Mesenchymal stem cell (in vitro differentiated cells and primary cell): ENCODE results near the gene NUDT16L1.
A peak's percentile ranks its signal among the peaks of the same experiment; 100 is the strongest.

Source experiments
- DNase-seq: peaks from one replicate; pipeline ENCODE4 v3.0.0-alpha.2; 2013
- H2AFZ ChIP-seq: one replicate; pipeline ENCODE4 v1.6.1; 2013; ENCODE audit warnings: low read depth, mild to moderate bottlenecking, control low read depth, inconsistent platforms, low read length, moderate library complexity
- H2AK5ac ChIP-seq: 2 replicates; pipeline ENCODE4 v1.6.1; 2013; ENCODE audit warnings: low read length, moderate library complexity, mild to moderate bottlenecking, inconsistent platforms; ENCODE audit not compliant: severe bottlenecking
- H2BK120ac ChIP-seq: one replicate; pipeline ENCODE4 v1.6.1; 2013; ENCODE audit warnings: low read depth, mild to moderate bottlenecking, inconsistent platforms, low read length, moderate library complexity
- H2BK12ac ChIP-seq, 2 experiments: one replicate each; pipeline ENCODE4 v1.6.1; 2013; ENCODE audit warnings: inconsistent platforms in 2 of 2, low read length in 2 of 2, mild to moderate bottlenecking in 2 of 2, moderate library complexity in 2 of 2, control low read depth in 1 of 2
- H2BK15ac ChIP-seq: one replicate; pipeline ENCODE4 v1.6.1; 2013; ENCODE audit warnings: mild to moderate bottlenecking, low read depth, inconsistent platforms; ENCODE audit not compliant: poor library complexity, severe bottlenecking
- H2BK5ac ChIP-seq: 2 replicates; pipeline ENCODE4 v1.6.1; 2013; ENCODE audit warnings: low read depth, mild to moderate bottlenecking, low read length, control low read depth, inconsistent platforms; ENCODE audit not compliant: poor library complexity, severe bottlenecking
- H3K14ac ChIP-seq, 2 experiments: one replicate each; pipeline ENCODE4 v1.6.1; 2013; ENCODE audit warnings: inconsistent platforms in 2 of 2, low read length in 2 of 2, control low read depth in 1 of 2, mild to moderate bottlenecking in 1 of 2, moderate library complexity in 1 of 2
- H3K18ac ChIP-seq, 2 experiments: one replicate each; pipeline ENCODE4 v1.6.1; 2013; ENCODE audit warnings: inconsistent platforms in 2 of 2, low read length in 2 of 2, control low read depth in 1 of 2, low read depth in 1 of 2, mild to moderate bottlenecking in 1 of 2
- H3K23ac ChIP-seq, 2 experiments: one replicate each; pipeline ENCODE4 v1.6.1; 2013; ENCODE audit warnings: inconsistent platforms in 2 of 2, low read length in 2 of 2, mild to moderate bottlenecking in 2 of 2, moderate library complexity in 2 of 2, control low read depth in 1 of 2
- H3K27ac ChIP-seq: 2 replicates; pipeline ENCODE4 v1.5.1; 2013; ENCODE audit warnings: mild to moderate bottlenecking, moderate library complexity, low read length, control low read depth, inconsistent platforms; ENCODE audit not compliant: poor library complexity, severe bottlenecking
- H3K27me3 ChIP-seq, 2 experiments: 2 replicates each; pipeline versions ENCODE4 v1.6.1 to v1.7.0; 2013; ENCODE audit warnings: low read length in 2 of 2, mild to moderate bottlenecking in 2 of 2, moderate library complexity in 2 of 2, control low read depth in 1 of 2, inconsistent platforms in 1 of 2; ENCODE audit not compliant: control insufficient read depth in 1 of 2, insufficient read depth in 1 of 2
- H3K36me3 ChIP-seq, 2 experiments: 2 replicates each; pipeline versions ENCODE4 v1.6.1 to v1.7.0; 2013; ENCODE audit warnings: low read length in 2 of 2, control low read depth in 1 of 2, inconsistent platforms in 1 of 2, low read depth in 1 of 2, mild to moderate bottlenecking in 1 of 2; ENCODE audit not compliant: insufficient read depth in 2 of 2, control insufficient read depth in 1 of 2
- H3K4ac ChIP-seq, 2 experiments: one replicate each; pipeline ENCODE4 v1.6.1; 2013; ENCODE audit warnings: inconsistent platforms in 2 of 2, low read length in 2 of 2, mild to moderate bottlenecking in 2 of 2, moderate library complexity in 2 of 2, control low read depth in 1 of 2, low read depth in 1 of 2
- H3K4me1 ChIP-seq: 2 replicates; pipeline ENCODE4 v1.6.1; 2013; ENCODE audit warnings: low read depth, low read length, control low read depth; ENCODE audit not compliant: control insufficient read depth, insufficient read depth
- H3K4me2 ChIP-seq: 2 replicates; pipeline ENCODE4 v1.6.1; 2013; ENCODE audit warnings: low read length, mild to moderate bottlenecking, inconsistent platforms; ENCODE audit not compliant: poor library complexity, severe bottlenecking
- H3K4me3 ChIP-seq, 2 experiments: 2 replicates each; pipeline versions ENCODE4 v1.5.1 to v1.7.0; 2013; ENCODE audit warnings: low read length in 2 of 2, mild to moderate bottlenecking in 2 of 2, control low read depth in 1 of 2, low read depth in 1 of 2; ENCODE audit not compliant: insufficient read depth in 1 of 2
- H3K79me1 ChIP-seq: replicated peaks from 2 replicates; pipeline ENCODE4 v1.6.1; 2013; ENCODE audit warnings: mild to moderate bottlenecking, control low read depth, low read length, inconsistent platforms; ENCODE audit not compliant: poor library complexity, severe bottlenecking
- H3K9ac ChIP-seq: 2 replicates; pipeline ENCODE4 v1.7.0; 2013; ENCODE audit warnings: mild to moderate bottlenecking, low read length, moderate library complexity
- H3K9me3 ChIP-seq: 2 replicates; pipeline ENCODE4 v1.7.0; 2013; ENCODE audit warnings: mild to moderate bottlenecking, low read length; ENCODE audit not compliant: control insufficient read depth
- H4K8ac ChIP-seq: one replicate; pipeline ENCODE4 v1.6.1; 2013; ENCODE audit warnings: inconsistent platforms, mild to moderate bottlenecking, low read length, moderate library complexity
- H4K91ac ChIP-seq: one replicate; pipeline ENCODE4 v1.6.1; 2013; ENCODE audit warnings: mild to moderate bottlenecking, low read length, inconsistent platforms
- WGBS: methylation state at CpG from one replicate; pipeline ENCODE4 v1.1.7; 2013; ENCODE audit warnings: mixed read lengths; 5-methylcytosine and 5-hydroxymethylcytosine counted together

NUDT16L1 gene

DNA sequence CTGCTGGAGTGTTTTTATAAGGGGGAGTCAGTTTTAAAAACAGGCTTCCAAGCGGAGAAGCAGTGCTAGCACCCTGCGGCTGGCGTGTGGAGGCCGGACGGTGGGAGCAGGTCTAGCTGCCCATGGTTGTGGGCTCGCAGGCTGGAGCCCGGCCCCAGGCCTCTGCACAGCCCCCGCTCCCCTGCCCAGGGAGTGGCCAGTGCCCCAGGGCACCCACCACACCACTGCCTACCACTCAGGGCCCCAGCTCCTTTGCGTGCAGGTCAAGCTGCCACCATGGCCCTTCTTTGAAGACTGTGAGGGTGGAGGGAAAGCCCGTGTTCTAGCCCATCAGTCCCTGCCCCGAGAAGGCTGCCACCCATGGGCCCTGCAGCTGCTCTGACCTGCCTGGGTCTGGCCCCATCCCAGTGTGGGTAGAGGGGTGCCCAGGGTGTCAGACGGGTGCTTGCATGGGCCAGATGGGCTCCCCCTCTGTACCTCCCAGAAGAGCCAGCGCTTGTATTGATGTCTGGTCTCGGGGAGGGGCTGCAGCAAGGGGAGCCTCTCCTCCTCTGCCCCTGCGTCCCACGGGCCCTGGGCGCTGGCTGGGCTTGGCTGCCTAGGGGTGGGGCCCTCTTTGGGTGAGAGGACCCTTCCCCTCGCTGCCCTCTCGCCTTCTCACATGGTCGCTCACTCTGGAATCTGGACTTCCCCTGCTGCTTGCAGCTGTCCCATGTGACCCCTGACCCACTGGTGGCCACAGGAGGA, 1.5 kb upstream of the NUDT16L1 start:
- no peak overlapping the region for H3K4ac ChIP-seq
- H3K14ac ChIP-seq, result no peak overlapping the region
- no peak overlapping the region for H3K4me3 ChIP-seq
- no peak overlapping the region for H2AK5ac ChIP-seq
- no peak overlapping the region for H2BK15ac ChIP-seq
- H3K27ac ChIP-seq, result no peak overlapping the region
- no peaks in the 10 kb centered on the region for H3K9me3 ChIP-seq
- DNase-seq, result no peak
- H3K79me1 ChIP-seq, result peaks cover 10% of the 10 kb centered on the region
- H3K4me2 ChIP-seq, result no peak overlapping the region
- no peak overlapping the region for H2AFZ ChIP-seq
- H3K18ac ChIP-seq, result no peak overlapping the region
- no peak overlapping the region for H2BK12ac ChIP-seq
- H3K23ac ChIP-seq, result no peak overlapping the region
- no peak overlapping the region for H2BK5ac ChIP-seq
- no peak overlapping the region for H2BK120ac ChIP-seq
- peaks cover 32% of the 10 kb centered on the region for H3K4me1 ChIP-seq
- 85% methylated on average over 19 of the region's 20 CpGs for WGBS
- peaks cover 31 to 69% of the 10 kb centered on the region in 2 experiments for H3K36me3 ChIP-seq
- H3K27me3 ChIP-seq, result no peaks in the 10 kb centered on the region
- no peak overlapping the region for H4K91ac ChIP-seq
- H4K8ac ChIP-seq, result no peak overlapping the region
- H3K9ac ChIP-seq, result peak overlapping the region; percentile 81

DNA sequence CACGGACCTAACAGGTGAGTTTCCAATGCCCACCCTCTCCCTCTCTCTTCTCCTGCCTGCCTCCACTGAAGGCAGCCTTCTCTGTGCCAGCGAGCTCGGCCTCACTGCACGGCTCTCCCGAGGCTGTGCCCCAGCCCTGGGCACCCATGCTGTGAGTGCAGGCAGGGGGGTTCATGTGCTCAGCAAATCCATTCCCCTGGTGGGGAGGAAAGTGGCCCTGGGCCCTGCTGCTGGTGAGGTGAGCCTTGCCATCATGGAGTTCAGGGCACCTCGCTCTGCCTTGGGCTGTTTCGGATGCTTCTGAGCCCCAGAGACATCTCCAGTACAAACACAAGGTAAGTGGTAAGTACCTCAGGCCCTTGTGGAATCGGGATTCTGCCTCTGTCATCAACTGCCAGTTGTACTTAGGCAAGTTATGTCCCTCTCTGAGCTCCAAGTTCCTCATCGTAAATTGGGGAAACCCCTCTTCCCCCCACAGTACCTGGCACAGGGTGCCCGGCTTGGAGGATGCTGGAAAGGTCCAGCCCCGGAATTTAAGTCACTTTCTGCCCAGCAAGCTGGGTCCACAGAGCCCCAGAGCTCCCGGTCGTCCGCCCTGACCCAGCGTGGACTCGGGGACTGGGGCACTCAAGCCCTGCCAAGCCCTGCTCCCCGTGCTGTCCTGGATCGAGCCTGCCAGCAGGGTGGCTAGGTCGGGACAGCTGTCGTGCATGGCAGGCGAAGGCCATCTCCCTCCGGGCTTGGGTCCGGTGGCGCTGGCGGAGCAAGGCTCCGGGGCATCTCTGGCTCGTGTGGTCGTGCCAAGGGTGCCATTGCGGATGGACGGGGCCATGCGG, 684 bp upstream of the NUDT16L1 start:
- Histone ChIP-seq H3K79me1 (peaks cover 11% of the 10 kb centered on the region), H3K23ac (no peak overlapping the region), H2BK12ac (peak overlapping the region in 1 of 2 experiments; percentile 4), H3K9ac (peak overlapping the region; percentile 81), H2BK120ac (no peak overlapping the region), H3K4ac (peak overlapping the region in 1 of 2 experiments; percentile 60), H3K4me1 (peaks cover 32% of the 10 kb centered on the region), H2BK15ac (no peak overlapping the region), H3K9me3 (no peaks in the 10 kb centered on the region), H3K27me3 (no peaks in the 10 kb centered on the region), H3K36me3 (peaks cover 34 to 69% of the 10 kb centered on the region in 2 experiments), H4K8ac (no peak overlapping the region), H2AK5ac (no peak overlapping the region), H3K18ac (peak overlapping the region; percentile 8 to 64), H2AFZ (peak overlapping the region; percentile 33), H3K27ac (no peak overlapping the region), H3K4me3 (peak overlapping the region; percentile 61 to 87), H4K91ac (peak overlapping the region; percentile 72), H2BK5ac (peak overlapping the region; percentile 8), H3K14ac (peak overlapping the region in 1 of 2 experiments; percentile 86), H3K4me2 (peak overlapping the region; percentile 67)
- WGBS, result 37% methylated on average over 31 of the region's 31 CpGs
- peak; percentile 8 for DNase-seq

DNA sequence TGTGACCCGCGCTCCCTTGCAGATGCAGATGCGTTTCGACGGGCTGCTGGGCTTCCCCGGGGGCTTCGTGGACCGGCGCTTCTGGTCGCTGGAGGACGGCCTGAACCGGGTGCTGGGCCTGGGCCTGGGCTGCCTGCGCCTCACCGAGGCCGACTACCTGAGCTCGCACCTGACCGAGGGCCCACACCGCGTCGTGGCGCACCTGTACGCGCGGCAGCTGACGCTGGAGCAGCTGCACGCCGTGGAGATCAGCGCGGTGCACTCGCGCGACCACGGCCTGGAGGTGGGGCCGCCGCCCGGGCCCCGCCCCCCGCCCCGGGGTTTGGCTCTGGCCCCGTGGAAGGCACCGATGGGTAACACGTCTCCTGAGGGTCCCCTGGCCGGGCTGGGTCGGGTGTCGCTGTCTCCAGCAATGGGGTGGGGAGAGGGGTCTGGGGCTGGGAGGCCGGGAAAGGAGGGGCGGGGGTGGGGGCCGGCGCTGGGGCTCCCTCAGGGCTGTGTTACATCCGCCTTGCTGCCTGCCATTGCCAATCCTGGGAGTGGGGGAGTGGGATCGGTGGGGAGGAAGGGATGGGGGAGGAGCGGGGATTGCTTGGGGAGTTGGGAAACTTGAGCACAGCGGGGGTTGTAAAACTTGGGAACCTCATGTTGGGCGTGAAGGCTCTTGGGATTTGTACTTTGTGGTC, 737 bp downstream of the NUDT16L1 start:
- H3K9me3 ChIP-seq, result no peaks in the 10 kb centered on the region
- peak; percentile 62 for DNase-seq
- peak overlapping the region in 1 of 2 experiments; percentile 97 for H3K14ac ChIP-seq
- peak overlapping the region; percentile 68 for H2AFZ ChIP-seq
- H3K27ac ChIP-seq, result no peak overlapping the region
- peaks cover 32% of the 10 kb centered on the region for H3K4me1 ChIP-seq
- 1% methylated on average over 49 of the region's 54 CpGs for WGBS
- H3K4ac ChIP-seq, result peak overlapping the region; percentile 54 to 92
- peaks cover 42 to 69% of the 10 kb centered on the region in 2 experiments for H3K36me3 ChIP-seq
- peak overlapping the region; percentile 82 for H3K4me2 ChIP-seq
- peak overlapping the region in 1 of 2 experiments; percentile 76 for H2BK12ac ChIP-seq
- H3K23ac ChIP-seq, result peak overlapping the region; percentile 70 to 99
- peak overlapping the region; percentile 73 for H4K8ac ChIP-seq
- peak overlapping the region; percentile 89 to 95 for H3K4me3 ChIP-seq
- H2AK5ac ChIP-seq, result no peak overlapping the region
- H3K27me3 ChIP-seq, result no peaks in the 10 kb centered on the region
- peak overlapping the region; percentile 85 for H3K9ac ChIP-seq
- peak overlapping the region; percentile 64 for H2BK15ac ChIP-seq
- H3K79me1 ChIP-seq, result peaks cover 13% of the 10 kb centered on the region
- peak overlapping the region; percentile 83 for H4K91ac ChIP-seq
- H3K18ac ChIP-seq, result peak overlapping the region; percentile 83 to 93
- H2BK120ac ChIP-seq, result no peak overlapping the region
- H2BK5ac ChIP-seq, result no peak overlapping the region
